Kidney (tissue), 14 donors: ENCODE results near the gene VILL. TPM values are rescaled to one million over a fixed set of nuclear protein-coding genes. Genes with fewer than 3 reads are reported as not detected.
A peak's percentile ranks its signal among the peaks of the same experiment; 100 is the strongest.

Source experiments
- DNase-seq, 5 donors: peaks; one replicate each; pipeline ENCODE4 v3.0.0-alpha.2; 2013 to 2020
- FAIRE-seq: peaks from 2 replicates; lab custom pipeline; 2012; peaks lifted over from hg19 to GRCh38; lab: Jason Lieb, UNC
- H3K27ac ChIP-seq, 2 donors: one replicate each; pipeline ENCODE4 v1.7.0; 2013; ENCODE audit warnings: low read depth in 2 of 2, low read length in 2 of 2, inconsistent platforms in 1 of 2
- H3K27me3 ChIP-seq: one replicate; pipeline ENCODE4 v1.7.1; 2013; ENCODE audit warnings: low read length, inconsistent platforms; ENCODE audit not compliant: control insufficient read depth, insufficient read depth
- H3K36me3 ChIP-seq, 3 donors: one replicate each; pipeline versions ENCODE4 v1.7.0 to v1.7.1; 2013; ENCODE audit warnings: low read length in 3 of 3, control low read depth in 1 of 3, inconsistent platforms in 1 of 3; ENCODE audit not compliant: insufficient read depth in 3 of 3, control insufficient read depth in 2 of 3
- H3K4me1 ChIP-seq, 3 donors: one replicate each; pipeline versions ENCODE4 v1.7.0 to v1.7.1; 2013; ENCODE audit warnings: low read length in 3 of 3, inconsistent platforms in 1 of 3, low read depth in 1 of 3; ENCODE audit not compliant: control insufficient read depth in 2 of 3, insufficient read depth in 2 of 3
- H3K4me3 ChIP-seq, 3 donors: one replicate each; pipeline versions ENCODE4 v1.7.0 to v1.8.1; 2013; ENCODE audit warnings: low read length in 3 of 3, control low read depth in 1 of 3, inconsistent platforms in 1 of 3
- H3K9ac ChIP-seq, 3 donors: one replicate each; pipeline versions ENCODE4 v1.7.0 to v1.7.1; 2013; ENCODE audit warnings: low read length in 3 of 3, control low read depth in 1 of 3, inconsistent platforms in 1 of 3
- H3K9me3 ChIP-seq, 3 donors: one replicate each; pipeline versions ENCODE4 v1.7.0 to v1.7.1; 2013; ENCODE audit warnings: low read length in 3 of 3, control low read depth in 1 of 3, inconsistent platforms in 1 of 3; ENCODE audit not compliant: control insufficient read depth in 2 of 3, insufficient read depth in 1 of 3
- intact Hi-C: fragments of 100-400 bp; cut with DNase I; formaldehyde crosslinking; loops from one replicate; pipeline ENCODE4 v1.11.1; 2022
- polyA plus RNA-seq: library from polyadenylated mRNA; stranded (reverse); fragments of 350-450 nt; fragmentation: Illumina TruSeq; extraction: RNeasy Lipid Tissue Mini Kit (QIAGEN cat#74804); gene quantifications from one replicate; pipeline ENCODE4 v1.2.3, GENCODE V29; 2014; ENCODE audit warnings: low read depth, low replicate concordance; ENCODE audit not compliant: insufficient read depth
- total RNA-seq: library from RNA; stranded (reverse); fragmentation: NEBNext Ultra II Directional; extraction: Animal tissue kit (Norgen Biotek cat#: 25700); gene quantifications from one replicate; pipeline ENCODE4 v1.2.1, GENCODE V29; 2021
- TF ChIP-seq, protein P1 (sequence below): IDR thresholded peaks from 3 replicates; pipeline ENCODE4 v1.5.1; 2012; ENCODE audit warnings: mild to moderate bottlenecking, moderate library complexity, borderline replicate concordance; ENCODE audit not compliant: insufficient read depth; ENCODE audit errors: extremely low read depth
- donor health status: control.
- donor health status: control.
- donor health status: control.
- donor health status: control.
- donor health status: control.
- donor health status: DM: yes; HTN: yes; CAD: no.
- donor health status: Normal renal cell carcinoma (clear cell type).

VILL gene
- total and polyA plus RNA-seq, 2 donors from 2014 or later: 7.4 to 7.6 TPM

- peaks cover 0 to 16% (median 3%) of the 10 kb centered on the region in 3 donors for H3K36me3 ChIP-seq
- no peaks in the 10 kb centered on the region for H3K27me3 ChIP-seq
- no peak for FAIRE-seq
- H3K4me1 ChIP-seq: peaks cover 0 to 8% (median 0%) of the 10 kb centered on the region in 3 donors
- H3K9me3 ChIP-seq: no peaks in the 10 kb centered on the region
- intact Hi-C loops: no loop called here
- peak in 1 of 5 donors; percentile 68 for DNase-seq
- no peak overlapping the region for H3K4me3 ChIP-seq
- TF ChIP-seq, protein P1, sequence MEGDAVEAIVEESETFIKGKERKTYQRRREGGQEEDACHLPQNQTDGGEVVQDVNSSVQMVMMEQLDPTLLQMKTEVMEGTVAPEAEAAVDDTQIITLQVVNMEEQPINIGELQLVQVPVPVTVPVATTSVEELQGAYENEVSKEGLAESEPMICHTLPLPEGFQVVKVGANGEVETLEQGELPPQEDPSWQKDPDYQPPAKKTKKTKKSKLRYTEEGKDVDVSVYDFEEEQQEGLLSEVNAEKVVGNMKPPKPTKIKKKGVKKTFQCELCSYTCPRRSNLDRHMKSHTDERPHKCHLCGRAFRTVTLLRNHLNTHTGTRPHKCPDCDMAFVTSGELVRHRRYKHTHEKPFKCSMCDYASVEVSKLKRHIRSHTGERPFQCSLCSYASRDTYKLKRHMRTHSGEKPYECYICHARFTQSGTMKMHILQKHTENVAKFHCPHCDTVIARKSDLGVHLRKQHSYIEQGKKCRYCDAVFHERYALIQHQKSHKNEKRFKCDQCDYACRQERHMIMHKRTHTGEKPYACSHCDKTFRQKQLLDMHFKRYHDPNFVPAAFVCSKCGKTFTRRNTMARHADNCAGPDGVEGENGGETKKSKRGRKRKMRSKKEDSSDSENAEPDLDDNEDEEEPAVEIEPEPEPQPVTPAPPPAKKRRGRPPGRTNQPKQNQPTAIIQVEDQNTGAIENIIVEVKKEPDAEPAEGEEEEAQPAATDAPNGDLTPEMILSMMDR: no peak
- no peak overlapping the region for H3K9ac ChIP-seq
- H3K27ac ChIP-seq: no peak overlapping the region
Measured at GRCh38 chr3:38006445-38006995, 15.9 kb downstream of the VILL start.

GRCh38 chr3:38007754-38008090, 17.1 kb downstream of the VILL start:
- TF ChIP-seq, protein P1: no peak
- Histone ChIP-seq H3K27ac (no peak overlapping the region), H3K4me1 (peaks cover 0 to 8% (median 0%) of the 10 kb centered on the region in 3 donors), H3K36me3 (peaks cover 0 to 16% (median 3%) of the 10 kb centered on the region in 3 donors), H3K4me3 (no peak overlapping the region), H3K9ac (no peak overlapping the region), H3K9me3 (no peaks in the 10 kb centered on the region), H3K27me3 (no peaks in the 10 kb centered on the region)
- FAIRE-seq (no peak), DNase-seq (peak in 1 of 5 donors; percentile 75)
- intact Hi-C loops: no loop called here

- no peak for FAIRE-seq
Measured at GRCh38 chr3:38008191-38008701, 17.7 kb downstream of the VILL start.

More at GRCh38 chr3:38008191-38008701, 17.7 kb downstream of the VILL start:
- Histone ChIP-seq H3K27ac (no peak overlapping the region), H3K4me1 (peaks cover 0 to 8% (median 0%) of the 10 kb centered on the region in 3 donors), H3K4me3 (no peak overlapping the region), H3K36me3 (peaks cover 0 to 16% (median 3%) of the 10 kb centered on the region in 3 donors), H3K9ac (no peak overlapping the region), H3K9me3 (no peaks in the 10 kb centered on the region), H3K27me3 (no peaks in the 10 kb centered on the region)
- TF ChIP-seq, protein P1: no peak
- intact Hi-C loops: no loop called here
- peak in 1 of 5 donors; percentile 66 for DNase-seq
